ENCODE measurements around the gene STARD4.

The STARD4 gene

DNA sequence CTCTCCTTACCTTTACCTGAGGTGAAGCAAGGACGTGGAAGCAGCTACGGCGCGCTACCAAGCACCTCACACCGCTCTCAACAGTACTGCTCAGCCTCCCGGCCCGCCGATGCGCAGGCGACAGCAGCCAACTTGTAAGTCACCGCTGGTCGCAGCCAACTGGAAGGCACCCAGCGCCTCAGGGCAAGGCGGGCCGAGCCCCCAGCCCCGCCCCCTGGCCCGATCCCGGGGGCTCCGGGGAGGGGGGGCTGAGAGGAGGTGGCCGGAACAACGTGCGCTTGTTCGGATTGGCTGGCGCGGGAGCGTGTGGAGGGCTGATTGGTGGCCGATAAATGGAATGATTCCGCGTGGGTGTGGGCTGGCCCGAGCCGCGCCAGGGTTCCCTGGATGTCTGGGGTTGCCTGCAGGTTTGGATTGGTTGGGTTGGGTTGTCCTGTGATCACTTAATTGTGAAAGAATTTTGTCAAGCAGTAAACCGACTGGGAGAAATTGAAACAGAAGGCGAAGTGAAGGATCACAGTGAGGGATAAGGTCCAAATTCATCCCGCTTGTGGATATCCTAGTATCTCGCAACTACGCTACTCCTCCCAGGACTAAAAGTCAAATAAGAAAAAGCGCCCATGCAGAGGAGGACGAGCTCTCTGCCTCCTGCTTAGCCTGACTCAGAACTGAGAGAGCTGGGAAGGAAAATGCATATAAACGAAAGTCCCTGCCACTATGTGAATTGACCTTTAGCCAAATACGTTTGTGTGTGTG, at the start of gene STARD4:
TSS of gene STARD4 (minus strand) at position 161 of the 756 bp plus-strand sequence. CDS start 5,102 bp downstream, outside the sequence.
- peak; percentile 99 for ATAC-seq
- H3K27ac Mint-ChIP-seq: peak within 1 kb of the TSS; percentile 94

DNA sequence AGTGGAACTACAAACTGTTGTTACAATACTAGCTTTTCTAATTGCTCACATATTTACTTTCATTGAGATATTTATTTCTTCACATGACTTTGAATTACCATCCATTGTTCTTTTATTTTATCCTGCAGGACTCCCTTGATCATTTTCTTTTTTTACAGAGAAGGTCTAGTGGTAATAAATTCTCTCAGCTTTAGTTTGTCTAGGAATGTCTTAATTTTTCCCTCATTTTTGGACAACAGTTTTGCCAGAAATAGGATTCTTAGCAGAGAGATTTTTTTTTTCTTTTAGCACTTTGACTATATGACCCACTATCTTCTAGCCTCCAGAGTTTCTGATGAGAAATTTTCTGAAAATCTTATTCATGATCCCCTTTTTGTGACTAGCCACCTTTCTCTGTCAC, 47.3 kb upstream of the STARD4 start:
- Mint-ChIP-seq H3K4me1 (no peaks in the 10 kb centered on the region), H3K9me3 (peaks cover 7% of the 10 kb centered on the region), H3K27me3 (peaks cover 29% of the 10 kb centered on the region), H3K27ac (no peak overlapping the region), H3K4me3 (no peak overlapping the region), H3K36me3 (no peaks in the 10 kb centered on the region)
- ATAC-seq: no peak

More for the DNA sequence above, at the start of gene STARD4:
- Mint-ChIP-seq H3K9me3 (no peaks in the 10 kb centered on the region), H3K36me3 (no peaks in the 10 kb centered on the region), H3K4me1 (peaks cover 48% of the 10 kb centered on the region), H3K4me3 (peak within 1 kb of the TSS; percentile 96), H3K27me3 (no peaks in the 10 kb centered on the region)

DNA sequence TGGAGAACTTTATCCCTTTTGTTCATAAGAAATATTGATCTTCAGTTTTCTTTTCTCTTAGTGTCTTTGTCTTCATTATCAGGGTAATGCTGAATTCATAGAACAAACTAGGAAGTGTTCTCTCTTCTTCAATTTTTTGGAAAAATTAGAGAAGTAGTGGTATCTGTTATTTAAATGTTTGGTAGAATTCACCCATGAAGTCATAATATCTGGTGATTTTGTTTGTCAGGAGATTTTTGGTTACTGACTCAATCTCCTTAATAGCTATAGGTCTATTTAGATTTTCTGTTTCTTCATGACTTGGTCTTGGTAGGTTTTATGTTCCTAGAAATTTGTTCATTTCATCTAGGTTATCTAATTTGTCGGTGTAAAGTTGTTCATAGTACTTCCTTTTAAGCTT, 45.4 kb upstream of the STARD4 start:
- Mint-ChIP-seq H3K4me3 (no peak overlapping the region), H3K9me3 (peaks cover 7% of the 10 kb centered on the region), H3K4me1 (no peaks in the 10 kb centered on the region), H3K27ac (no peak overlapping the region), H3K36me3 (no peaks in the 10 kb centered on the region), H3K27me3 (peaks cover 28% of the 10 kb centered on the region)
- ATAC-seq: no peak

- Mint-ChIP-seq H3K27me3 (peaks cover 25% of the 10 kb centered on the region), H3K9me3 (peaks cover 7% of the 10 kb centered on the region), H3K36me3 (no peaks in the 10 kb centered on the region), H3K4me3 (no peak overlapping the region), H3K27ac (no peak overlapping the region), H3K4me1 (no peaks in the 10 kb centered on the region)
- no peak for ATAC-seq
Measured at GRCh38 chr5:111557111-111557510, 44.8 kb upstream of the STARD4 start.

GRCh38 chr5:111556501-111556900, 44.2 kb upstream of the STARD4 start:
- peaks cover 25% of the 10 kb centered on the region for H3K27me3 Mint-ChIP-seq
- H3K4me1 Mint-ChIP-seq: no peaks in the 10 kb centered on the region
- H3K9me3 Mint-ChIP-seq: peaks cover 7% of the 10 kb centered on the region
- H3K36me3 Mint-ChIP-seq: no peaks in the 10 kb centered on the region
- no peak overlapping the region for H3K4me3 Mint-ChIP-seq
- H3K27ac Mint-ChIP-seq: no peak overlapping the region
- no peak for ATAC-seq

DNA sequence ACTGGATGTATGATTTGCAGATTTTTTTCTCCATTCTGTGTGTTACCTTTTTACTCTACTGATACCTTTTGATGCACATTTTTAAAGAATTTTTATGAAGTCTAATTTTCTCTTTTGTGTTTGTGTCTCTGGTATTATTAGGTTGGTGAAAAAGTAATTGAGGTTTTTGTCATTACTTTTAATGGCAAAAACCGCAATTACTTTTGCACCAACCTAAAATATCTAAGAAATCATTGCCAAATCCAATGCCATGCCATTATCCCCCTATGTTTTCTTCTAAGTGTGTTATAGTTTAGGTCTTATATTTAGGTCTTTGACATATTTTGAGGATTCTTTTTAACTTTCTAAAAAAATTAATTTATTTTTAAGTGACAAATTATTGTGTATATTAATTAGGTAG, 43.4 kb upstream of the STARD4 start:
- Mint-ChIP-seq H3K36me3 (no peaks in the 10 kb centered on the region), H3K27me3 (peaks cover 24% of the 10 kb centered on the region)

DNA sequence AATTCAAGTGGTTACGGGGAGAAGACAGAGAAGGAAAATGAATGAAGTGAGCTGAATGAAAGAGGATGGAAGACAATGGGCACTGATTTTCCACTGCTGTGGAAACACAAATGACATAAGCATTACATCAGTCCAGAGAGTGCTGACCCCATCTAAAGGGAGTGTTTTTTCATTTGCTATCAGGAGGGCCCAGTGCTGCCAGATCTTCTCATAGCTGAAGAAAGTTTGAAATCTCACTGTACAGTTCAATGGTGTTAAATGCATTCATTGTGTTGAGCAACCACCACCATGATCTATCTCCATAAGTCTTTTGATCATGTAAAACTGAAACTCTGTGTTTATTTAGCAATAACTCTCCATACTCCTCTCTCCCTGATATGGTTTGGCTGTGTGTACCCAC, 41.5 kb upstream of the STARD4 start:
- Mint-ChIP-seq H3K27me3 (peaks cover 23% of the 10 kb centered on the region), H3K9me3 (no peaks in the 10 kb centered on the region), H3K4me1 (peaks cover 9% of the 10 kb centered on the region), H3K36me3 (no peaks in the 10 kb centered on the region), H3K4me3 (no peak overlapping the region), H3K27ac (no peak overlapping the region)
- no peak for ATAC-seq

More for the DNA sequence above, 43.4 kb upstream of the STARD4 start:
- no peak for ATAC-seq
- Mint-ChIP-seq H3K4me3 (no peak overlapping the region), H3K4me1 (peaks cover 2% of the 10 kb centered on the region), H3K27ac (no peak overlapping the region), H3K9me3 (peaks cover 7% of the 10 kb centered on the region)

DNA sequence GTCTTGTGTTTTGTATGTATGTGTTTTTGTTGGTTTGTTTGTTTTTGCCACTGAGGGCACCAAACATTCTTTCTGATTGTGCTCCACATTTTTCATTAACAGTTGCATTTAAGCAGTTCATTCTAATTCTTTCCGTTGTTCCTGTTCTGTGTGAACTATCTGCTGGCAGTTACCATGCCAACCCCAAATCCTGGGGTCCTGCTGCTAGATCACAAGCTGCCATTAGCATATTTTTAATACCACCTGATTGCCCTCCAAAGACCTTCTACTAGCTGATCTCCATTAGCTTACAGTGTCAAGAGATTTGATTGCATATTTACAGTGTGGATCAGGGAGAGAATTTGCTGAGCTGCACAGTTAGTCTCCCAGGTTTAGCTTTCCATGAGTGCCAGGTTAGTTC, 40.6 kb upstream of the STARD4 start:
- no peak for ATAC-seq
- Mint-ChIP-seq H3K27me3 (peaks cover 23% of the 10 kb centered on the region), H3K27ac (no peak overlapping the region), H3K9me3 (no peaks in the 10 kb centered on the region), H3K4me3 (no peak overlapping the region), H3K36me3 (no peaks in the 10 kb centered on the region), H3K4me1 (peaks cover 9% of the 10 kb centered on the region)

- peaks cover 23% of the 10 kb centered on the region for H3K27me3 Mint-ChIP-seq
- no peaks in the 10 kb centered on the region for H3K9me3 Mint-ChIP-seq
- no peak overlapping the region for H3K4me3 Mint-ChIP-seq
- H3K36me3 Mint-ChIP-seq: no peaks in the 10 kb centered on the region
- ATAC-seq: no peak
- H3K4me1 Mint-ChIP-seq: peaks cover 9% of the 10 kb centered on the region
- H3K27ac Mint-ChIP-seq: no peak overlapping the region
Measured at GRCh38 chr5:111552492-111552891, 40.2 kb upstream of the STARD4 start.

- Mint-ChIP-seq H3K27me3 (peaks cover 17% of the 10 kb centered on the region), H3K4me1 (peaks cover 9% of the 10 kb centered on the region), H3K36me3 (no peaks in the 10 kb centered on the region), H3K4me3 (no peak overlapping the region), H3K9me3 (no peaks in the 10 kb centered on the region), H3K27ac (no peak overlapping the region)
- ATAC-seq: no peak
Measured at GRCh38 chr5:111551569-111552275, 39.4 kb upstream of the STARD4 start.

GRCh38 chr5:111551161-111551560, 38.8 kb upstream of the STARD4 start:
- Mint-ChIP-seq H3K9me3 (no peaks in the 10 kb centered on the region), H3K4me3 (no peak overlapping the region), H3K27me3 (peaks cover 17% of the 10 kb centered on the region), H3K36me3 (no peaks in the 10 kb centered on the region), H3K27ac (no peak overlapping the region), H3K4me1 (peaks cover 9% of the 10 kb centered on the region)
- no peak for ATAC-seq

- H3K27me3 Mint-ChIP-seq: peaks cover 17% of the 10 kb centered on the region
- no peak overlapping the region for H3K4me3 Mint-ChIP-seq
- no peaks in the 10 kb centered on the region for H3K9me3 Mint-ChIP-seq
- H3K27ac Mint-ChIP-seq: no peak overlapping the region
- H3K4me1 Mint-ChIP-seq: peaks cover 9% of the 10 kb centered on the region
- peak; percentile 76 for ATAC-seq
- no peaks in the 10 kb centered on the region for H3K36me3 Mint-ChIP-seq
Measured at GRCh38 chr5:111550282-111551020, 38.1 kb upstream of the STARD4 start.

DNA sequence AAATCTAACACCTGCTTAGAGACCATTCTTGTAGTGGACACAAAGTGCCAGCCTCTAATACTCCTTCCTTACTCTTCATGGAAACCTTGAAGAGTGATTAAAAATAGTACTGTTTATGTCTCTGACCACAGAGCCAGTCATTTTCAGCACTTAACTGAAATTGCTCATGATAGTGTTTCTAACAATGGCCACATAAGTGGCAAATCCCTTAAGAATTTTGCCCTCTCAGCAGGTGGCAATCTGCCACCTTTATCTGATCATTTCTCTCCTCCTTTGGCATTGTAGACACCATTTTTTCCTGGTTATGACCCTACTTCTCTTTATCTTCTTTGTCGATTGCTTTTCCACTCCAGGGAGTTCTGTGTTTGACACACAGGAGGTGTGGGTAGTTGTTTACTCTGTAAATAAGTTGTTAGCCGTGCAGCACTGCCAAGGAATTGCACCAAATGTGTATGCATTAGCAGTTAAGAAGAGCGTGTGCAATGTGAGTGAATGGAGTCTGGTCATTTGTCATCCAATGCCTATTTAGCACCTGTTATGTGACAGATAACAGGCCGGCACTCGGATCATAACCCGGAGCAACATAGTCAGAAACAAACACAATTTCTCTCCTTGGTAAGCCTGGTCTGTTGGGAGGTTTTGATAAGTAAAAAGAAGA, 36.8 kb upstream of the STARD4 start:
- H3K36me3 Mint-ChIP-seq: no peaks in the 10 kb centered on the region
- ATAC-seq: no peak
- peaks cover 9% of the 10 kb centered on the region for H3K4me1 Mint-ChIP-seq
- H3K27ac Mint-ChIP-seq: no peak overlapping the region
- H3K4me3 Mint-ChIP-seq: no peak overlapping the region
- H3K9me3 Mint-ChIP-seq: no peaks in the 10 kb centered on the region
- H3K27me3 Mint-ChIP-seq: peaks cover 17% of the 10 kb centered on the region

- ATAC-seq: no peak
- peaks cover 17% of the 10 kb centered on the region for H3K27me3 Mint-ChIP-seq
- no peaks in the 10 kb centered on the region for H3K9me3 Mint-ChIP-seq
- H3K4me3 Mint-ChIP-seq: no peak overlapping the region
- peaks cover 9% of the 10 kb centered on the region for H3K4me1 Mint-ChIP-seq
- no peaks in the 10 kb centered on the region for H3K36me3 Mint-ChIP-seq
- H3K27ac Mint-ChIP-seq: no peak overlapping the region
Measured at GRCh38 chr5:111548348-111548950, 36.1 kb upstream of the STARD4 start.

DNA sequence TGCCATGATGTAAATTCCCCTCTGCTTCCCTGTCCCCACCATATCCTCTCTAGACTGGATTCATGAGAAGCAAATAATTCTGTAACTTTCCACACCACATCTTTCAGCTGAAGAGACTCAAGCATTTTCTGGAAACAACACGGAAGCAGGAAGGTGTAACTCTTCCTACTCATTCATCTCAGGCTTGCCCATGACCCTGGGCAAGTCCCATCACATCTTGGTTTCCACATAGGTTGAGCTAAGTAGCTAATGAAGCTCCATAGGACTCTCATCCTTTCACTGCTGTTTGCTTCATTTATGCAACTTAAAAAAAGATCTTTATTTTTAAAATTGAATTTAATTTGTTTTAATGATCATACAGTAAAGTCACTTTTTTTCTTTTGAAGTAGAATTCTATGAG, 32.7 kb upstream of the STARD4 start:
- ATAC-seq: no peak

More for the DNA sequence above, 32.7 kb upstream of the STARD4 start:
- Mint-ChIP-seq H3K4me3 (no peak overlapping the region), H3K27ac (no peak overlapping the region), H3K4me1 (peaks cover under 1% of the 10 kb centered on the region), H3K36me3 (no peaks in the 10 kb centered on the region), H3K9me3 (no peaks in the 10 kb centered on the region), H3K27me3 (peaks cover 9% of the 10 kb centered on the region)
